GM12872 (cell line): ENCODE data around the gene GTPBP3.

Source experiments
- CTCF ChIP-seq: IDR thresholded peaks from 3 replicates; pipeline ENCODE4 v1.5.1; 2011; ENCODE audit warnings: low read depth, mild to moderate bottlenecking, low read length, moderate library complexity; ENCODE audit not compliant: insufficient read depth

The GTPBP3 gene

DNA sequence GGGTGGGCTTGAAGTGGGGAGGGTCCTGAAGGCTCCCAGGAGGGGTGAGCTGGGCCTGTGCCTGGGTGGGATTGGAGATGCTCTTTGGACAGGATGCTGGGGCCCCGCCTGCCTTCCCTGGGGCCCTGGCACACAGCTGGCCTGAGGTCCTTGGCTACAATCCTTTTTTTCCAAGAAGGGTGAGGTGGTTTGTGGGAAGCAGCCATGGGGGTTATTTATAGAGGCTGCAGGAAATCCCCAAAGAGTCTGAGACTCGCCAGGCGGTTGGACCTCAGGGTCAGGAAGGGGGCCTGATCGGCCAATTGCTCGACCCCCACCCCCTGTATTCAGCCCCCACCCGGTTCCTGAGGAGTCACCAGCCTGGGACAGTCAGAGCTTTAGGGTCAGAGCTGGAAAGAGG is 10.0 kb downstream of the GTPBP3 start:
- TF ChIP-seq CTCF = no peak

GRCh38 chr19:17347877-17348276 is 10.5 kb downstream of the GTPBP3 start:
- TF ChIP-seq CTCF = no peak

- no peak for TF ChIP-seq CTCF
Measured at GRCh38 chr19:17348700-17349099, 11.3 kb downstream of the GTPBP3 start.

DNA sequence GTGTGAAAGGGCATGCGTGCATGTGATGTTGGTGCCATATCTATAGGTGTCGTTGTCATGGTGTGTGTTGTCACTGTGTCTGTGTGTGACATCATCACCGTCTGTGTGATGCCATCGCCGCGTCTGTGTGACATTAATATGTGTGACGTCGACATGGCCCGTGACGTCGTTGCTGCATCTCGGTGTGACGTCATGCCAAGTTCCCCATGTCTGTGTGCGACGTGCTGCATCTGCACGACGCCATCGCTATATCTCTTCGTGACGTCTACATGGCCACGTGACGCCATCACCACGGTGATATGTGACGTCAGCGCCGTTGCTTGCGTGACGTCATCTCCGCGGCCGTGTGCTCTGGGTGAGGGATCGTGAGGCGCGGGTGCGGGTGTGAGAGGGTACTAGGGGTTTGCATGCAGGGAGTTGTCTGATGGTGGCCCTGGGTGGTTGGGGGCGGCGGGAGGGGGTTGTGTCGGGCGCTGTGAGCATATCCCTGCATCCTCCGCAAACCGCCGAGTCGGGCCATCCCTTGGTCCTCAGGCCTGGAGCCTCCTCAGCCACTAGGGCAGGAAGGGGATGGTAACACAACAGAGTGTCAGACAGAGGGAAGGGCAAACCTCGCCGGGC is 14.6 kb downstream of the GTPBP3 start:
- no peak for TF ChIP-seq CTCF

- TF ChIP-seq CTCF = no peak
Measured at GRCh38 chr19:17352608-17353280, 15.4 kb downstream of the GTPBP3 start.

- no peak for TF ChIP-seq CTCF
Measured at GRCh38 chr19:17353386-17353785, 16.0 kb downstream of the GTPBP3 start.

DNA sequence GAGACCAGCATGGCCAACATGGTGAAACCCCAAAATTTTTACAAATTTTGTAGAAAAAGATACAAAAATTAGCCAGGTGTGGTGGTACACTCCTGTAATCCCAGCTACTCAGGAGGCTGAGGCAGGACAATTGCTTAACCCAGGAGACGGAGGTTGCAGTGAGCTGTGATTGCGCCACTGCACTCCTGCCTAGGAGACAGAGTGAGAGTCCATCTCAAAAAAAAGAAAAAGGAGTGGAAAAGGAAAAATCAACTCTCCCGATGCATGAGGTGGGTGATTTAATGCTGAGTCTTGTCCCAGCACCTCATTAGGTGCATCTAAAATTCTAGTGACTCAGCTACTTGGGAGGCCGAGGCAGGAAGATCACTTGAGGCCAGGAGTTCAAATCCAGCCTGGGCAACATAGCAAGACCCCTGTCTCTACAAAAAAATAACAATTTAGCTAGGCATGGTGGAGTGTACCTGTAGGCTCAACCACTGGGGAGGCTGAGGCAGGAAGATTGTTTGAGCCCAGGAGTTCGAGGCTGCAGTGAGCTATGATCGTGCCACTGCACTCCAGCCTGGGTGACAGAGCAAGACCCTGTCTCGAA is 19.8 kb downstream of the GTPBP3 start:
- TF ChIP-seq CTCF = no peak
